HG02610 (cell line): Measurements from ENCODE around the gene OTULINL.

Source experiments
- ATAC-seq: cut with Tn5 transposase; IDR thresholded peaks from one replicate; pipeline ENCODE4 v1.9.1; 2021; ENCODE audit warnings: mild to moderate bottlenecking, moderate library complexity; ENCODE audit not compliant: unreplicated experiment

OTULINL gene

DNA sequence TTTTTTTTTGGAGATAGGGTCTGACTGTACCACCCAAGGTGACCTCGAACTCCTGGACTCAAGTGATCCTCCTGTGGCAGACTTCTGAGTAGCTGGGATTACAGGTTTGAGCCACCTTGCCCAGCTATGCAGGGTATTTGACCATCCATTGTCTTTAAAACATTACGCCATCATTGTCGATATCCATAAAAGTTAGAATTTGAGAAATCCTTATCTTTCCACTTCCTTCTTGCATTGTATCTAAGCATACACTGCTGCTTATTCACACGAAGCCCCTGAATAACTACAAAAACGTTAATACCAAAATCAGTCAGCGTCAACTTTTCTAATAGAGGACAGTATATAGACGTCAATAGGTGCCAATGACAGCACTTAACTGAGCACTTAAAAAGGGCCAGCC, 5.4 kb upstream of the OTULINL start:
- ATAC-seq, result no peak

DNA sequence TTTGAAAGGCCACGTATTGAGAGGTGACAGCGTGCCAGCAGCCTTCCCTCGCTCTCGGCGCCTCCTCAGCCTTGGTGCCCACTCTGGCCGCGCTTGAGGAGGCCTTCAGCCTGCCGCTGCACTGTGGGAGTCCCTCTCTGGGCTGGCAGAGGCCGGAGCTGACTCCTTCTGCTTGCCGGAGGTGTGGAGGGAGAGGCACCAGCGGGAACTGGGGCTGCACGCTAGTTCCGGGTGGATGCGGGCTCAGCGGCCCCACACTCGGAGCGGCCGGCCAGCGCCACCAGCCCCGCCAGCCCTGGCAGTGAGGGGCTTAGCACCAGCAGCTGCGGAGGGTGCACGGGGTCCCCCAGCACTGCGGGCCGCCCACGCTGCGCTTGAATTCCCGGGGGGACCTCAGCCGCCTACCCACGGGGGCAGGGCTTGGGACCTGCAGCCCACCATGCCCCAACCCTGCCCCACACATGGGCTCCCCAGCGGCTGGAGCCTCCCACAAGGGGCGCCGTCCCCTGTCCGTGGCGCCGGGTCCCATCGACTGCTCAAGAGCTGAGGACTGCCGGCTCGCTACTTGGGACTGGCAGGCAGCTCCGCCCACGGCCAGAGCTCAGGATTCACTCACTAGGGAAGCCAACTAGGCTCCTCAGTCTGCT, 4.4 kb upstream of the OTULINL start:
- ATAC-seq, result no peak

DNA sequence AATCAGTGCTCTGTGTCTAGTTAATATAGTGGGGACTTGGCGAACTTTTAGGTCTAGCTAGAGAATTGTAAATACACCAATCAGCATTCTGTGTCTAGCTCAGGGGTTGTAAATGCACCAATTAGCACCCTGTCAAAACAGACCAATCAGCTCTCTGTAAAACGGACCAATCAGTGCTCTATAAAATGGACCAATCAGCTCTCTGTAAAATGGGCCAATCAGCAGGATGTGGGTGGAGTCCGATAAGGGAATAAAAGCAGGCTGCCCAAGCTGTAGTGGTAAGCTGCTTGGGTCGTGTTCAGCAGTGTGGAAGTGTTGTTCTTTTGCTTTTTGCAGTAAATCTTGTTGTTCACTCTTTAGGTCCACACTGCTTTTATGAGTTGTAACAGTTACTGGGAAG, 3.6 kb upstream of the OTULINL start:
- no peak for ATAC-seq

DNA sequence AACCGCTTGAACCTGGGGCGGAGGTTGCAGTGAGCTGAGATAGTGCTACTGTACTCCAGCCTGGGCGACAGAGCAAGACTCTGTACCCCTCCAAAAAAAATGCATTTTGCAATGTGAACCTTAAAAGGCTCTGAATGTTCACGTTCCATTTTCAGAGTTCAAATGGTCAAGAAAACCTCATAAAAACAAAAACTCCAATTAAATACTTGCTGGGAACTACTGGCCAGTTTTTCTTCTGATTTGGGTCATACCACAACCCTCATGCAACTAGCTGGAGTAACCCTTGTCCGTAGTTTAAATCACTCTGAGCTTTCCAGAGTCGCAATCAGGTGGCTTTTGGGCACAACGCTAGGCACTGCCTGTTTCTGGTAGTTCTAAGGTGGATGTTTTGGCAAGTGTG, 2.3 kb upstream of the OTULINL start:
- no peak for ATAC-seq

DNA sequence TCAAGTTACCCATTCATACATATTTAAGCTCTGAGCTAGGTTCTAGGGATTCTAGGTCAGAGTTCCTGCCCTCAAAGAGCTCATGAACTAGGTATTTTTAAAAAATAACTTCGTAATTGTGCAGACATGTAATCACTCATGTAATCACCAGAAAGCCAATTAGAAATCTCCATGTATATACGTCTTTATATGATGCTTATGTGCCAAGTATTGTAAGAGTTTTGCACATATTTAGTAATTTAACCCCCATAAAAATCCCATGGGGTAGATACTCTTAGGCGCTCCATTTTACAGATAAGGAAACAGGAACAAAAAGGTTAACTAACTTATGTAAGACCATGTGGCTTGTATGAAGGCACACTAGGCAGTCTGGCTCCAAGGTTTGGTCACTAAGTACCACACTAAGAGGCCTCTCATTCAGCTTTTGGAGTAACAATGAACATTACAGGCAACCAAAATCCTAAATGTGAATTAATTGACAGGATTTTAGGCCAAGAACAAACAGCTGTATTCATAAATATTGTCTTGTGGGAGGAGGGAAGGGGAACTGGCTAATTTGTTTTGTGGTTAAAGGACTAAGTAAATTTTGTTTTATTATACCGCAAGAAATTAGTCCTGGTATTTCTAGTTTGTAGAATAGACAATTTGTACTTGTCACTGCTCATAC, 1.7 kb upstream of the OTULINL start:
- no peak for ATAC-seq

DNA sequence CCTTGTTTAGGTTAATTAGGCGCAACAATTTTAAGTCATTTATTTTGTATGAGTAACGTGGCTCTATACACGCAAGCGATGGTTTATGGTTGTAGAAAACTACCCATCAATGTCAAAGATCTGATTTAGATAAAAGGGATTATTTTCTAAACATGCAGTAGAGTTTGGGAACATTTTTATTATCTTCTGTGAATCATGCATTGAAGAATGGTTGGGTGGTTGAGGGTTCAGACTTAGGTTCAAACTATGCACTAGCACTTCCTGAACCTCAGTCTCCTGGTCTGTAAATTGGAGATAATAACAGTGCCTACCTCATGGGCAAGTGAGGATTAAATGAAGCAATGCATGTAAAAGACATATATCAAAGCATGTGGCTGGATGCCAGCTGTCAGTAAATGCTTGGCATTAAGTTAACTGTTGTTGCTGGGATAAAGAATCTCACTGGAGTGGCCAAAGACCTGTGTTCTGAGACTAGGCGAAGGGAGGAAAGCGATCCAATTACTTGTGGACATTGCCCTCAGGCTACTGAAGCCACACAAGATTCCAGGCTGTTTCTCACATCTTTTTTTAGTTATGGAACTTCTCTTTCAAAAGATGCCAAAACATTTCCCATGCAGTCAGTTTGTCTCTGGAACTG, 1.1 kb upstream of the OTULINL start:
- no peak for ATAC-seq

DNA sequence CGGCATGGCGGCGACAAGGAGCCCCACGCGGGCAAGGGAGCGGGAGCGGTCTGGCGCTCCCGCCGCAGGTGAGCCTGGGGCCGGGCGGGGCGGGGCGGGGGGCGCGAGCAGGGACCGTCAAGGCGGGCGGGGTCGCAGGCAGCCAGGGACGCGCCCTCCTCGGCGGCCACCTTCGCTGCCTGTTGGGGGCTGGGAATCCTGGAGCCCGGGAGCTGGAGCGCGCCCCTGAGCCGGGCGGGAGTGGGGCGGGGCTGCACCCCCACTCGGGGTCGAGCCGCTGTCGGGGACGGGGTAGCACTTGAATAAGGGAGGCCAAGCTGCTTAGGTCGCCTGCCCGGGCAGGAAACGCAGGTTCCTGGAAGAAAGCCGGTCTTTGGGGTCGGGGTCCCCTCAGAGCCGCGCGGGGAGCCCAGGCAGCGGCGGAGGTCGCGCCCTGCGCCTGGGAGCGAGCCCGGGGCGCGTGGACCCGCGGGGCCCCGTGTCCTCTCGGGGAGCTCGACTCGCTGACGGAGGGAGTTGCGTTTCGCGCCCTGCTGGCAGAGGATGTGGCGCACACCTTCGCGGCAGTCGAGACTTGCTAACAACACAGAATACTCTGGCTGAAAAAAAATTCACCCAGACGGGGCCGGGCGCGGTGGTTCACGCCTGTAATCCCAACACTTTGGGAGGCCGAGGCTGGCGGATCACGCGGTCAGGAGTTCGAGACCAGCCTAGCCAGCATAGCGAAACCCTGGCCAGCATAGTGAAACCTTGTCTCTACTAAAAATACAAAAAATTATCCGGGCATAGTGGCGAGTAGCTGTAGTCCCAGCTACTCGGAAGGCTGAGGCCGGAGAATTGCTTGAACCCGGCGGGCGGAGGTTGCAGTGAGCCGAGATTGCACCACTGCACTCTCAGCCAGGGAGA, 552 bp downstream of the OTULINL start:
- ATAC-seq, result peak; percentile 66

DNA sequence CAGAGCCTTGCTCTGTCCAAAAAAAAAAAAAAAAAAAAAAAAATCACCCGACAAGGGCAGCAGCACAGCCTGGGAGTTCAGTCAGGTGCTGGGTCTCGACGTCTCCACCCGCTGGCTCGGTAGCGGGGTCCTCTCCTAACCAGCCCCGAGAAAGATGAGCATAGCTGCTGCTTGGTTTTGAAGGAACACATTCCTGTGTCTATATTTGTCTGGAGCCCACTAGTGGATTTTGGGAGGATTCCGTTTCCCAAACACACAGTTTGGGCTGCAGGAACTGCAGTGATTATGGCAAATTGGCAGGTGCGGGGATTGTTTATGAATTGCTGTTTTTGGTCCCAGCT, 1.2 kb downstream of the OTULINL start:
- ATAC-seq, result no peak

DNA sequence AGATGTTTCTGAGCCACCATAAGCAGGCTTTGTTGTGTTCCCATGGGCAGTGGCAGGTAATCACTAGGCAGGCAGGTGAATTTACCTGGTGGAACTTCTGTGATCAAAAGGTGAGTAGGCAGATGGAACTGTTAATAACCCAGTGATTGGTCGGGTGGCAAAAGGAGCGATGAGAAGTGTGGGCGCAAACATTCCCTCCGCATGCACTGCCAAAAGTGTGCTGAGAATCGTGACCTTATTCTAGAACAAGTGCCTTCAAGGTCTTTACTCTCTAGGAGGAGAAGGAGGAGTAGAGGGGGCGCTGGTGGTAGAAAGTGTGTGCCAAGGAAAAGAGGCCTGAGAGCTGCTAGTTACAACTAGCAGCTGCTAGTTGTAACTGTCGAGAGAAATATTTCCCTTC, 3.3 kb downstream of the OTULINL start:
- no peak for ATAC-seq

DNA sequence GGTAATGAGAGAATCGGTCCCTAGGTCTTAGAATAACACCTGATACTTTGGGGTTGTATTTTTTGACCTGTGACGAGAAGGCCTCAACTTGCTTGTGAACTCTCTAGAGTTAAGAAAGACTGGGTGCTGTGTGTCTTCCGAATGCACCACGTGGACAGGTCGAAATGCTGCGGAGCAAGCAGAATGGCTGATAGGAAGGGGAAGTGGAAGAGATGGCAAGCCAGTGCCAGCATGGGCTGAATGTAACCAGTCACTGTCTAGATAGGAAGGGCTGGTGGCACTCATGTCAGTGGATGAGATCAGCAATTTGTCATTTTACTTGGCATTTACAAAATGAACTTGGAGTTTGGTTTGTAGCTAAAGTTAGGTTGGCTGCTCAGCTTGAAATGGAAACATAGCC, 5.6 kb downstream of the OTULINL start:
- ATAC-seq, result no peak

DNA sequence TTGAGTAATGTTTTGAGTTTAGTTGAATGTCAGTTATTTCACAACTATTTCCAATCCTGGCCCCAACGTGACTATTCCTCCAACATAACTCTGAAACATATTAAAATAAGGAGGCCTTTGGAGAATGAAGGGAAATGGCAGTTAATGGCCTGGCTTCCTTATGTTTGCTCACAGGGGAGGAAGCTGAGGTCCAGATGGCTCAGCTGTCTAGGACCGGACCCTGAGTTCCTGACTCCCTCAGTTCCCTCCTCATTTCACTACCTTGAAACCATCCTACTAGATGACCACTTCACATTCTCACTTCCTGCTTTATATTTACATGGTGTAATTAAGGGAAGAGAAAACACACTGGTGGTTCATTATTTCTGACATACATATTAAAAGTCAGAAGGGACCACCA, 6.6 kb downstream of the OTULINL start:
- no peak for ATAC-seq

DNA sequence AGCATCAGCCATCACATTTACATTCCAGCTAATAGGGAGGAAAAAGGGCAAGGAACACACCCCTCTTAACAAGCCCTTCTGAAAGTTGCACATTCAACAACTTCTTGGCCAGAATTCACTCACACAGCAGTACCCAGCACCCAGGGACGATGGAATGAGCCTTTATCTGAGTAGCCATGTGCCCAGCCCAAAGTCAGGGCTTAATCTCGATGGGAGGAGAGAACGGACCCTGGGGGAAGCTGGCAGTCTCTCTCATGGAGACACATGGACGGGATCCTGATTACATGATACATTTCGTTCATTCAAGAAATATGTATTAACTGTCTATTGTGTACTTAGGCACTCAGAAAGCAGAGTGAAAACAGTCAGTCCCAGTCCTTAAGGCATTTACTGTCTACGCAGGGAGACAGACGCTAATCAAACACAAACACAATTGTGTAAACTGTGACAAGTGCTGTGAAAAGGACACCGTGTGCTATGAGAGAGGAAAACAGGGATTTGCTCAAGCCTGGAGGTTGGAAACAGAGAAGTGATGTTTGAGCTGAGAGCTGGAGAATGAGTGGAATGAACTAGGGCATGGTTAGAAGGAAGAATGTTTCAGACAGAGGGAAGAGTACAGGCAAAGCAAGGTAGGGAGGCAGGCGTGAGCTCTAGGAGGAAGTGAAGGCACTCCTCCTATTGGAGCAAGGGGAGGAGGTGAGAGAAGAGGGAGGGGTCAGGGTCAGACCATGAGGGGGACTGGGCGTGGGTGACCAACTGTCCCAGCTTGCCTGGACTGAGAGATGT, 7.4 kb downstream of the OTULINL start:
- ATAC-seq, result no peak

DNA sequence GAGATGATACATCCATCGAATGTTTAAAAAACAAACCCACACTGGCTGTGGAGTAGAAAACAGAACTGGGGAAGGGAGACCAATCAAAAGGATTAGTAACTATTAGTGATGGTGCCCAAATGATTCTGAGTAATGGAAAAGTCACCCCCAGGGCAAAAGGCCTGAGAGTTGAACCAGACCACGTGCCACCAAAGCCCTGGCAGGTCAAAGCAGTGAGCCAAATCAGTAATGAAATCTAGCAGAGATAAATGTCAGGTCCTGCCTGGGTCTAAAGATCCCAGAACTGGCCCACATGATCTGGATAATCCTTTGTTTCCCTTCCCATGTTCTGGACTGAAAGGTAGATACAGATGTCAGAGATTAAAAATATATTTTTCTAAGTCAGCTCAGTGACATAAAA, 9.4 kb downstream of the OTULINL start:
- ATAC-seq, result no peak

DNA sequence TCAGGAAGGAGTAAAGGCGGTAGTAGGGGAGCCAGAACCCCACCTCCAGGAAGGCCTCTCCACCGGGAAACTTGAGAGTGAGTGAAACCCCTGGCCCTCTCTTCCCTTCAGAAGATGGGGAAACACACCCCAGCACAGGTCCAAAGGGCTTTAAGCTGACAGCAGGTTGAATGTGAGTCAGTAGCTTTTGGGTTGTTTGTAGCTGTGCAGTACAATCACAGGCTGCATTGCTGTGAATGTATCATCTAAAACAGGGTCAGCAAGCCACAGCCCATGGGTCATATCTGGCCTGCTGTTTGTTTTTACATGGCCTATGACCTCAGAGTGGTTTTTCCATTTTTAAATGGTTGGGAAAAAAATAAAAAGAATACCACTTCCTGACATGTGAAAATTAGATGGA, 10.0 kb downstream of the OTULINL start:
- ATAC-seq, result no peak

DNA sequence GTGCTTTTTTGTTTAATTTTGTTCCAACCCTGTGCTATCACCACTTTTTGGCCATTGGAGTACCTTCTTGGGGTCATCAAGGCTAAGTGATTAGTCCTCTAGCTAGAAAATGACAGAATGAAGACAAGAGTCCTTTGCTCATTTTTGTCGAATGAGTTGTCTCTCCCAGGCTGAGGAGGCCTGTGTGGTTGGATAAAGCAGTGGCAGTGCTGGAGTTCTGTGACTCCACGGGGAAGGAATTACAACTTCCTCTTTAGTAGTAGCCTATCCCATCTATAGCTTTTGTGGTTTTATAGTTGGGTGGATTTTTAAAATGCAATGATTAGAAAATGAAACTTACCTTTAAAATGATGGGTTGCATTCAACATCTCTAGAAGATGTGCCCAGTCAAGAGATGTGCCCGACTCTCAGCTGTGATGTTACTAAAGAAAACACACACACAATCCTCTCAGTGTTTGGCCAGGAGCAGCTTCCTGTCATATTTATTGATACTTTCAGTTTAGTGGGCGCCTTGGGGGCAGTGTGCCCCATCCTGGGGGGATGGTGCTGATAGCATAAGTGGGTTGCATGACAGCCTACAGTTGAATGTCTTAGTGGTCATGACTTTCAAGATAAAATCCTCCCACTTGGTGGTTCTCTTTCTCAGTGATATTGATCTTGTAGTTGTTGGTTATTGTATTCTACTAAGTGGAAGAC, 11.9 kb downstream of the OTULINL start:
- no peak for ATAC-seq

DNA sequence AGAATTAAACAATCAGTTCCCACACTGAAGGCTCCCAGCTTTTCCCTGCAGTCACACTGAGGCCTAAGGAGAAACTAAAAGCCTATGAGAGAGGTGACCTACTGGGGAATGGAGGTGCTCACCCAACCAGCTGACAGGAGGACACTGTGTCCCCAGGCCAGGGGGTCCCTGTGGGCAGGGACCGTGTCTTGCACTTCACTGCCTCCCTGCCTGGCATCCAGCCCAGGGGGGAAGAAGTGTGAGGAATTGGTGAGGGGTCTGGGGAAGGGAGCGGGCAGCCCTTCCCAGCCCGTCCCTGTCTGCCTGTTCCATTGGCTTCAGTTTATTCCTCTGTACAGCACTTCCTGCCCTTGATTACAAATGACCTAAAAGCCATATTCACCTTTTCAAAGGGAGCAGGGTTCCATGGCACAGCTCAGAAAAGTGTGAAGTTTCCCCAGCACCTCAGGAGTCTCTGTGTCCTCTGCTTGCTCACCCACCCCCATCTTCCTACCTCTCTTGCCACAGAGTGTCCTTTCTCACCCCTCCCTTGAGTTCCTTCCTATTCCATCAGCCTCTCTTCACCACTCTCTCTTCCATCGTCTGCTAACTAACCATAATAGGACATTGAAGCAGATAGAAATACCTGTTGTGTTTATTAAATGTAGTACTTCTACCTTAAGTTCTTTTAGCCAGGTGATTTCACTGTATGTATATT, 12.9 kb downstream of the OTULINL start:
- ATAC-seq, result no peak

DNA sequence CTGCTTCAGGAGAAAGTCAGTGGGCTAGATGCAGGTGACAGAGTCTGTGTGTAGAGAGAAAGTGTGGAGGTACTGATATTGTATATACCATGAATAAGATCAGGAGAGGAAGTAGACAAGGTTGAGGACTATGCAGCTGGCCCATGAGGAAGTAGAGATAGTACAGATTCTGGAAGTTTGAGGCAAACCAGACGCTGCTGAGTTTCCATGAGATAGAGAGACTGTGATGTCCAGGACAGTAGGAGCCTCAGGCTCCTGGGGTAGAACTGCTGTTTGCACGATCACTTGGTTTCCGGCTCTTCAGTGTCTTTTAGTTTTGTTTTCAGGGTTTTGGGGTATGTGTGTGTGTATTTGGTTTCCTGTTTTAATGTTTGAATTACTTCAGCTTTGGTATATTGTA, 13.6 kb downstream of the OTULINL start:
- ATAC-seq, result peak; percentile 60

DNA sequence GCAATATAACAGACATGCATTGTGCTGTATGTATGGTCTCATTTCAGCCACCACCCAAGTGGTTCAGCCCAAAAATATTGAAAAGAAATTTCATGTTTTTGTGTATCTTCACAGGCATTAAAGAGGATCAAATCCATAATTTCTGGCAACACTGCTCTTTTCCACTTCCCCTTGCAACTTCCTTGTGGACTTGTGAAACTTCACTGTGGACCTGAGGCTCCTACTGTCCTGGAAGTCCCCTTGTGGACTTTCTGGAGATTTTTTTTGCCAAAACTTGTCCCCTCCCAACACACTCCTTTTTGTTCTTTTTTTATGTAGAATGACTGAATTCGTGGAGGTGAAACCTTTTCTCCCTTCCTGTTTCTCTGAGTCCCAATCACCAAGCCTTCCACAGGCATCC, 14.3 kb downstream of the OTULINL start:
- ATAC-seq, result no peak

DNA sequence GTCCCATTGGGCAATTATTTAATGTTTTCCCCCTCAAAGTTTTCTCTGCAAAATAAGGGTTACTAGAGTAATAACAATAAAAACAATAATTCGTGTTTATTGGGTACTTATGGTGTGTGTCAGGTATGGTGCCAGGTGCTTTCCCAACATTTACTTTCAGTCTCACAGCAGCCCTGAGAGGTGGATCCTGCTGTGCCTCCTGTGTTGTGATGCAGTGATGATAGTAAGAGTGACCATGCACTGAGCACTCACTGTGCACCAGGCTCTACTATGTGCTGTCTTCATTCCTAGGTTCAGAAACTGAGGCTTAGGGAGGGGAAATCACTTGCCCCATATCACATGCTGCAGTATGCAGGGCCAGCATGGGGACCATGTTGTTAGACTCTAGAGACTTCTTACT, 15.5 kb downstream of the OTULINL start:
- ATAC-seq, result peak; percentile 29

DNA sequence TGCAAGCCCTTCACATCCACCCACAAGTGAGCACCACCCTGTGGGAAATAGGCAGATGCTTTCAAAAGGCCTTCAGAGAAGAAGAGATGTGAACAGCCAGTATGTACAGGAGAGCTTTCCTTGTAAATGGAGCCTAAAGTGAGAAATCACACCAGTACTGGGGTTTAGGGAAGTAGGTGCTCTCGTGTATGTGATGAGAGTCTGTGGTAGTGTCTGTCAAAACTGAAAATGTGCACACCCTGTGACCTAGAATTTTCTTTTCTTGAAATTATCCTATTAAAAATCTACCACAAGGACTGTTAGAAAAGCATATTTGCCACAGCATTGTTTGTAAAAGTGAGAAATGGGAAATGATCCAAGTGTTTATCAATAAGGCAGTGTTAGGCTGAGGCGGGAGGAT, 16.6 kb downstream of the OTULINL start:
- ATAC-seq, result peak; percentile 41
